HL-60 (cell line): ENCODE data around the gene LPCAT1.

ENCODE experiments used
- CTCF ChIP-seq: IDR thresholded peaks from one replicate; pipeline ENCODE4 v1.5.1; 2011; ENCODE audit warnings: low read length, control low read depth, inconsistent platforms; ENCODE audit not compliant: insufficient read depth
- POLR2AphosphoS5 ChIP-seq: IDR thresholded peaks from 2 replicates; pipeline ENCODE4 v1.6.1; 2012; ENCODE audit warnings: low read depth
- REST ChIP-seq: IDR thresholded peaks from 2 replicates; pipeline ENCODE4 v1.6.1; 2012; ENCODE audit warnings: low read depth; ENCODE audit not compliant: insufficient replicate concordance

- no peak for TF ChIP-seq REST
- no peak for TF ChIP-seq CTCF
- no peak for TF ChIP-seq POLR2AphosphoS5
Measured at GRCh38 chr5:1448511-1449011, 75.2 kb downstream of the LPCAT1 start.
